ENCODE results near the gene KSR1. TPM values are rescaled to one million over a fixed set of nuclear protein-coding genes. Genes with fewer than 3 reads are reported as not detected.

The KSR1 gene
- total and polyA plus RNA-seq, 2 of the 8 experiments (the other 6 are each of a cell fraction or from before 2014, with no cell fraction given): 14.1 to 34.7 TPM

DNA sequence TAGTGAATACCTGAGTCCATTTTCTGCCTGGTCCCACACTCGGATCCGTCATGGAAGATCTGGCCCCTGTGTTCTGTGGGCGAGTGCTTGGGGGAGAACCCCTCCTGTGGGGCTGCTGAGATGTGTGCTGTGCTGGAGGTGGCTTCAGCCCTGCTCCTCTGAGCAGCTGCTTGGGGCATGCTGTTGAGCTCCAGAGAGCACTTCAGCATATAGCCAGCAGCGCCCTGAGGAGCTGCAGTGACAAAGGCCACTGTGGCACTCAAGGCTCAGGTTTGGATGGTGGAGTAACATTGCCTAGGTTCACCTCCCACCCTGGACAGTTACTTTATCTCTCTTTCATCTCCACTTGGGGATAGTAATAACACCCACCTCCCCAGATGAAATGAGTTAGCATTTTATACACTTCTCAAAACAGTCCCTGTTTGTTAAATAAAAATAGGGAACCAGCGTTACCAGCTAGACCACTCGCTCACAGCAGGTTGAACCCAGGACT lies 75.3 kb downstream of the KSR1 start:
- Histone ChIP-seq H4K8ac (ENCODE audit: extremely low read depth, insufficient read depth, low read length) (no peak overlapping the region; the same call in 1 of the 2 replicates), H3K4me1 (replicated peaks in 1 of 4; ENCODE audit: control insufficient read depth in 3 of 4, insufficient read depth in 4 of 4, low read length in 3 of 4) (peaks cover 2 to 24% (median 12%) of the 10 kb centered on the region in 4 experiments), H3K18ac (ENCODE audit: extremely low read depth, low read length) (no peak overlapping the region), H2BK20ac (ENCODE audit: low read length) (no peak overlapping the region), H2AFZ (ENCODE audit: low read length) (no peak overlapping the region), H3K9ac (replicated peaks in 1 of 4; ENCODE audit: extremely low read depth in 1 of 4, low read depth in 3 of 4, low read length in 3 of 4) (no peak overlapping the region), H2BK120ac (replicated peaks; ENCODE audit: low read depth, low read length) (no peak overlapping the region), H2BK12ac (ENCODE audit: low read depth, low read length) (no peak overlapping the region; the same call in 1 of the 2 replicates), H2AK5ac (ENCODE audit: low read depth, low read length) (no peak overlapping the region; the same call in 1 of the 2 replicates), H3K9me3 (ENCODE audit: insufficient read depth in 2 of 2, low read depth in 1 of 2, low read length in 1 of 2) (no peaks in the 10 kb centered on the region), H3K27me3 (replicated peaks in 1 of 4; ENCODE audit: control insufficient read depth in 3 of 4, extremely low read depth in 1 of 4, insufficient read depth in 3 of 4, low read length in 3 of 4) (no peaks in the 10 kb centered on the region), H3K79me2 (ENCODE audit: control insufficient read depth in 1 of 2, insufficient read depth in 2 of 2, low read length in 2 of 2) (peaks cover 0 to 74% of the 10 kb centered on the region in 2 experiments; a peak in 2 of 4 replicates), H2BK5ac (ENCODE audit: low read depth, low read length) (peak overlapping the region; percentile 54), H3K36me3 (ENCODE audit: control insufficient read depth in 2 of 4, insufficient read depth in 4 of 4, low read length in 3 of 4) (no peaks in the 10 kb centered on the region), H3K4me2 (ENCODE audit: insufficient read depth in 1 of 2, low read depth in 2 of 2, low read length in 2 of 2) (no peak overlapping the region), H3K4ac (replicated peaks; ENCODE audit: insufficient read length, low read depth, low read length) (no peak overlapping the region), H3K14ac (ENCODE audit: insufficient read length) (no peak overlapping the region), H3K56ac (replicated peaks; ENCODE audit: insufficient read length, low read depth, low read length) (no peak overlapping the region), H3K23ac (ENCODE audit: insufficient read length) (no peak overlapping the region), H3K79me1 (ENCODE audit: low read depth, low read length) (peaks cover 15% of the 10 kb centered on the region), H3K27ac (ENCODE audit: low read depth, low read length) (no peak overlapping the region), H3K23me2 (ENCODE audit: low read depth, low read length) (no peaks in the 10 kb centered on the region), H3K4me3 (ENCODE audit: extremely low read depth in 1 of 4, insufficient read depth in 2 of 4, low read depth in 3 of 4, low read length in 4 of 4) (no peak overlapping the region), H4K20me1 (replicated peaks in 1 of 2; ENCODE audit: control insufficient read depth in 1 of 2, insufficient read depth in 2 of 2, low read length in 2 of 2) (peaks cover 0 to 3% of the 10 kb centered on the region in 2 experiments), H4K91ac (replicated peaks; ENCODE audit: insufficient read length, low read length) (no peak overlapping the region), H2BK15ac (ENCODE audit: low read length) (no peak overlapping the region), H4K5ac (ENCODE audit: insufficient read length, low read depth, low read length) (no peak overlapping the region)
- ChIA-PET CTCF (ENCODE audit: partially characterized antibody) (interaction anchor here (1.0 to 5.8 kb wide), 9 partner anchors 10 to 188 kb away, joined by 3 to 52 read pairs (median 3); partner anchors contain the start of gene KSR1), POLR2A (ENCODE audit: partially characterized antibody) (interaction anchor here (0.7 to 1.0 kb wide), 2 partner anchors 11 to 68 kb away, joined by 3 read pairs; no protein-coding TSS in a partner anchor)
- no peak for DNase-seq (ENCODE audit: low read depth in 1 of 2, low spot score in 2 of 2)
- TF ChIP-seq CBX5 (IDR thresholded peaks at IDR 0.05; ENCODE audit: low read depth, low read length): no peak
- TF ChIP-seq SRF (IDR thresholded peaks at IDR 0.05; ENCODE audit: low read depth, low read length): no peak
- TF ChIP-seq EGR1 (IDR thresholded peaks at IDR 0.05; ENCODE audit: borderline replicate concordance, low read depth, low read length): no peak
- no peak for TF ChIP-seq EP300 (IDR thresholded peaks at IDR 0.05; ENCODE audit: borderline replicate concordance in 1 of 2, low read depth in 2 of 2, low read length in 2 of 2)
- TF ChIP-seq MAFK (IDR thresholded peaks at IDR 0.05; ENCODE audit: low read depth, low read length): no peak
- TF ChIP-seq TCF12 (IDR thresholded peaks at IDR 0.05; ENCODE audit: low read depth, low read length): no peak
- TF ChIP-seq CEBPB (IDR thresholded peaks at IDR 0.05; ENCODE audit: low read depth, low read length): no peak
- TF ChIP-seq RFX5 (IDR thresholded peaks at IDR 0.05; ENCODE audit: borderline replicate concordance, low read depth, low read length): no peak
- TF ChIP-seq EZH2 (IDR thresholded peaks at IDR 0.05; ENCODE audit: low read depth, low read length, severe bottlenecking): no peak
- TF ChIP-seq SIN3A (conservative IDR thresholded peaks at IDR 0.05 in 1 of 2, IDR thresholded peaks at IDR 0.05 in 1 of 2; ENCODE audit: low read depth in 1 of 2, low read length in 2 of 2): no peak
- WGBS, 2 experiments (ENCODE audit: extremely low coverage in 1 of 2, insufficient coverage in 1 of 2, insufficient read length in 1 of 2, insufficient replicate concordance in 2 of 2, low coverage in 1 of 2, low lambda C conversion rate in 2 of 2, missing lambda C conversion rate in 1 of 2): 94% methylated on average over 6 of the region's 6 CpGs; no CpG with 5 or more reads in 1 of the 2 experiments
- no peak for FAIRE-seq

Data from H1 (cell line).